WTC11 (cell line): Measurements from ENCODE around the gene LRRN4. TPM values are rescaled to one million over a fixed set of nuclear protein-coding genes. Genes with fewer than 3 reads are reported as not detected.

Source experiments
- ATAC-seq: fragments of 200-7000 bp; cut with Tn5 transposase; 2 replicates; pipeline ENCODE4 v1.10.0; 2021; ENCODE audit warnings: mild to moderate bottlenecking, moderate library complexity
- CTCF ChIA-PET: fragments of 300-600 bp; sonication (Branson Sonifier 250); formaldehyde crosslinking; loops from one replicate; lab custom pipeline; 2021; ENCODE audit warnings: antibody characterized with exemption; lab: Charles Lee
- POLR2A ChIA-PET: fragments of 350-600 bp; sonication (Branson Sonifier 250); formaldehyde crosslinking; loops from one replicate; lab custom pipeline; 2021; ENCODE audit warnings: antibody characterized with exemption; lab: Charles Lee
- DNase-seq: peaks from one replicate; pipeline ENCODE4 v3.0.0; 2021; ENCODE audit warnings: low spot score
- H3K27ac Mint-ChIP-seq: 2 replicates; pipeline ENCODE4 v1.8.0; 2021; ENCODE audit warnings: mixed read lengths
- H3K27me3 Mint-ChIP-seq: 2 replicates; pipeline ENCODE4 v1.8.0; 2021; ENCODE audit warnings: low read depth, mild to moderate bottlenecking, moderate library complexity, mixed read lengths
- H3K36me3 Mint-ChIP-seq: 2 replicates; pipeline ENCODE4 v1.8.0; 2021; ENCODE audit warnings: mixed read lengths
- H3K4me1 Mint-ChIP-seq: 2 replicates; pipeline ENCODE4 v1.8.0; 2022; ENCODE audit warnings: mixed read lengths
- H3K4me3 Mint-ChIP-seq: 2 replicates; pipeline ENCODE4 v1.8.0; 2021; ENCODE audit warnings: mild to moderate bottlenecking, moderate library complexity, mixed read lengths
- H3K9me3 Mint-ChIP-seq: 2 replicates; pipeline ENCODE4 v1.8.0; 2021; ENCODE audit warnings: mixed read lengths
- AFF4 ChIP-seq: sonication (generic); formaldehyde crosslinking; IDR thresholded peaks from 2 replicates; pipeline ENCODE4 v1.8.1; 2023; ENCODE audit warnings: mild to moderate bottlenecking, missing genetic modification reagents, borderline replicate concordance
- CDX4 ChIP-seq: fragments of 250-450 bp; sonication (Bioruptor Pico); IDR thresholded peaks from 2 replicates; pipeline ENCODE4 v1.9.0; 2021; ENCODE audit warnings: moderate library complexity, mild to moderate bottlenecking, inconsistent platforms, borderline replicate concordance
- CREB1 ChIP-seq: sonication (generic); formaldehyde crosslinking; IDR thresholded peaks from 2 replicates; pipeline ENCODE4 v1.8.0; 2023; ENCODE audit warnings: mild to moderate bottlenecking, missing genetic modification reagents
- ERG ChIP-seq: fragments of 250-450 bp; sonication (Bioruptor Pico); IDR thresholded peaks from 2 replicates; pipeline ENCODE4 v1.8.0; 2021; ENCODE audit warnings: mild to moderate bottlenecking
- ESRRA ChIP-seq: sonication (generic); formaldehyde crosslinking; IDR thresholded peaks from 2 replicates; pipeline ENCODE4 v1.8.1; 2022; ENCODE audit warnings: mild to moderate bottlenecking, missing genetic modification reagents, borderline replicate concordance
- FOXP1 ChIP-seq: sonication (generic); formaldehyde crosslinking; IDR thresholded peaks from 2 replicates; pipeline ENCODE4 v1.8.0; 2022; ENCODE audit warnings: missing genetic modification reagents, mild to moderate bottlenecking, moderate library complexity, borderline replicate concordance
- IRF1 ChIP-seq: sonication (generic); formaldehyde crosslinking; IDR thresholded peaks from 2 replicates; pipeline ENCODE4 v1.8.0; 2023; ENCODE audit warnings: missing genetic modification reagents
- IRF2 ChIP-seq: sonication (generic); formaldehyde crosslinking; IDR thresholded peaks from 2 replicates; pipeline ENCODE4 v1.8.0; 2022; ENCODE audit warnings: low read depth, missing genetic modification reagents, borderline replicate concordance
- KAT7 ChIP-seq: sonication (generic); formaldehyde crosslinking; IDR thresholded peaks from 2 replicates; pipeline ENCODE4 v1.8.1; 2023; ENCODE audit warnings: missing genetic modification reagents, mild to moderate bottlenecking, borderline replicate concordance
- MXD4 ChIP-seq: fragments of 250-450 bp; sonication (Bioruptor Pico); IDR thresholded peaks from 2 replicates; pipeline ENCODE4 v1.8.0; 2021; ENCODE audit warnings: mild to moderate bottlenecking, moderate library complexity, borderline replicate concordance
- NR2C2 ChIP-seq: sonication (generic); formaldehyde crosslinking; IDR thresholded peaks from 2 replicates; pipeline ENCODE4 v1.8.0; 2022; ENCODE audit warnings: mild to moderate bottlenecking, missing genetic modification reagents
- PRRX2 ChIP-seq: fragments of 250-450 bp; sonication (Bioruptor Pico); IDR thresholded peaks from 2 replicates; pipeline ENCODE4 v1.8.0; 2021; ENCODE audit warnings: mild to moderate bottlenecking
- RELA ChIP-seq: sonication (generic); formaldehyde crosslinking; IDR thresholded peaks from 2 replicates; pipeline ENCODE4 v1.8.1; 2022; ENCODE audit warnings: missing genetic modification reagents, mild to moderate bottlenecking, borderline replicate concordance
- SMAD4 ChIP-seq: sonication (generic); formaldehyde crosslinking; IDR thresholded peaks from 2 replicates; pipeline ENCODE4 v1.8.0; 2022; ENCODE audit warnings: mild to moderate bottlenecking, missing genetic modification reagents
- TP53 ChIP-seq: sonication (generic); formaldehyde crosslinking; IDR thresholded peaks from 2 replicates; pipeline ENCODE4 v1.8.1; 2023; ENCODE audit warnings: mild to moderate bottlenecking, missing genetic modification reagents
- USF2 ChIP-seq: sonication (generic); formaldehyde crosslinking; IDR thresholded peaks from 2 replicates; pipeline ENCODE4 v1.8.1; 2023; ENCODE audit warnings: mild to moderate bottlenecking, missing genetic modification reagents, moderate library complexity
- ZNF219 ChIP-seq: sonication (generic); formaldehyde crosslinking; IDR thresholded peaks from 2 replicates; pipeline ENCODE4 v1.8.0; 2023; ENCODE audit warnings: missing genetic modification reagents, mild to moderate bottlenecking, borderline replicate concordance
- ZNF232 ChIP-seq: sonication (generic); formaldehyde crosslinking; IDR thresholded peaks from 2 replicates; pipeline ENCODE4 v1.8.0; 2022; ENCODE audit warnings: mild to moderate bottlenecking, missing genetic modification reagents
- ZNF263 ChIP-seq: sonication (generic); formaldehyde crosslinking; IDR thresholded peaks from 2 replicates; pipeline ENCODE4 v1.8.1; 2022; ENCODE audit warnings: low read depth, mild to moderate bottlenecking, moderate library complexity, missing genetic modification reagents
- ZNF317 ChIP-seq: sonication (generic); formaldehyde crosslinking; IDR thresholded peaks from 2 replicates; pipeline ENCODE4 v1.8.1; 2023; ENCODE audit warnings: low read depth, mild to moderate bottlenecking, moderate library complexity, missing genetic modification reagents, borderline replicate concordance
- ZNF425 ChIP-seq: fragments of 250-450 bp; sonication (Bioruptor Pico); conservative IDR thresholded peaks from 2 replicates; pipeline ENCODE4 v1.9.0; 2021; ENCODE audit warnings: mild to moderate bottlenecking
- total RNA-seq: library from RNA; stranded (reverse); gene quantifications from 3 replicates; pipeline ENCODE4 v1.2.3, GENCODE V29; 2021
- TF ChIP-seq, protein P1 (sequence below): sonication (generic); formaldehyde crosslinking; IDR thresholded peaks from 2 replicates; pipeline ENCODE4 v1.8.1; 2022; ENCODE audit warnings: low read depth, mild to moderate bottlenecking, moderate library complexity, missing genetic modification reagents, borderline replicate concordance
- TF ChIP-seq, protein P2 (sequence below): sonication (generic); formaldehyde crosslinking; conservative IDR thresholded peaks from 2 replicates; pipeline ENCODE4 v1.8.1; 2022; ENCODE audit warnings: mild to moderate bottlenecking, missing genetic modification reagents
- TF ChIP-seq, protein P3 (sequence below): sonication (generic); formaldehyde crosslinking; IDR thresholded peaks from 2 replicates; pipeline ENCODE4 v1.8.0; 2022; ENCODE audit warnings: mild to moderate bottlenecking, missing genetic modification reagents

The LRRN4 gene
- total RNA-seq, 1 experiment from 2014 or later = 0.48 TPM

DNA sequence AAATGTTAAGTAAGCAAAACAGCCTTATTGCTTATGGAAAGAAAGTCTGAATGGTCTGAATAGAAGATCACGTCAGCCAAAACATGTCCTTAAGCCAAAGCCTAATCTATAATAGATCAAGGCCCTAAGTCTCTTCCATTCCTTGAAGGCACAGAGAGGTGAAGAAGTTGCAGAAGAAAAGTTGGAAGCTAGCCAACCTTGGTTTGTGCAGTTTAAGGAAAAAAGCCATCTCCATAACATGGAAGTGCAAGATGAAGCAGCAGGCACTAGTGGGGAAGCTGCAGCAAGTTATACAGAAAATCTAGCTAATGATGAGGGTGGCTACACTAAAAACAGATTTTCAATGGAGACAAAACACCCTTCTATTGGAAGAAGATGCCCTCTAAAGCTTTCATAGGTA, 29.1 kb downstream of the LRRN4 start (continued):
- TF ChIP-seq AFF4 (CRISPR knock-in tag) (no peak), ZNF219 (no peak), PRRX2 (CRISPR knock-in tag) (no peak), FOXP1 (CRISPR knock-in tag) (no peak), ERG (CRISPR knock-in tag) (no peak), ZNF425 (CRISPR knock-in tag) (no peak), SMAD4 (no peak)
- TF ChIP-seq, protein P1, sequence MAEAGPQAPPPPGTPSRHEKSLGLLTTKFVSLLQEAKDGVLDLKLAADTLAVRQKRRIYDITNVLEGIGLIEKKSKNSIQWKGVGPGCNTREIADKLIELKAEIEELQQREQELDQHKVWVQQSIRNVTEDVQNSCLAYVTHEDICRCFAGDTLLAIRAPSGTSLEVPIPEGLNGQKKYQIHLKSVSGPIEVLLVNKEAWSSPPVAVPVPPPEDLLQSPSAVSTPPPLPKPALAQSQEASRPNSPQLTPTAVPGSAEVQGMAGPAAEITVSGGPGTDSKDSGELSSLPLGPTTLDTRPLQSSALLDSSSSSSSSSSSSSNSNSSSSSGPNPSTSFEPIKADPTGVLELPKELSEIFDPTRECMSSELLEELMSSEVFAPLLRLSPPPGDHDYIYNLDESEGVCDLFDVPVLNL (CRISPR knock-in tag) = no peak
- TF ChIP-seq, protein P2, sequence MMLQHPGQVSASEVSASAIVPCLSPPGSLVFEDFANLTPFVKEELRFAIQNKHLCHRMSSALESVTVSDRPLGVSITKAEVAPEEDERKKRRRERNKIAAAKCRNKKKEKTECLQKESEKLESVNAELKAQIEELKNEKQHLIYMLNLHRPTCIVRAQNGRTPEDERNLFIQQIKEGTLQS (CRISPR knock-in tag) = no peak

DNA sequence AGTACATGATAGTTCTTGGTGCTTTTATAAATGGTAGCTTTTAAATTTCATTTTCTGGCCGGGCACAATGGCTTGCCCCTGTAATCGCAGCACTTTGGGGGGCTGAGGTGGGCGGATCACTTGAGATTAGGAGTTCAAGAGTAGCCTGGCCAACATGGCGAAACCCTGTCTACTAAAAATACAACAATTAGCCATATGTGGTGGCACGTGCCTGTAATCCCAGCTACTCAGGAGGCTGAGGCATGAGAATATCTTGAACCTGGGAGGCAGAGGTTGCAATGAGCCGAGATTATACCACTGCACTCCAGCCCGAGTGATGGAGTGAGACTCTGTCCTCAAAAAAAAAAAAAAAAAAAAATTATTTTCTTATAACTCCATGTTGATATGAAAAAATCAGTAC, 36.0 kb downstream of the LRRN4 start:
- CTCF ChIA-PET = interaction anchor here (0.5 kb wide), 1 partner anchor 9 kb away, joined by 3 read pairs; no protein-coding TSS in a partner anchor
- no peak overlapping the region for H3K4me3 Mint-ChIP-seq
- POLR2A ChIA-PET = no interaction called here
- no peak for TF ChIP-seq ZNF317 (CRISPR knock-in tag)
- no peak for TF ChIP-seq ZNF263 (CRISPR knock-in tag)
- TF ChIP-seq MXD4 (CRISPR knock-in tag) = no peak
- TF ChIP-seq CDX4 = no peak
- TF ChIP-seq NR2C2 (CRISPR knock-in tag) = no peak
- TF ChIP-seq KAT7 (CRISPR knock-in tag) = no peak
- TF ChIP-seq, protein P3, sequence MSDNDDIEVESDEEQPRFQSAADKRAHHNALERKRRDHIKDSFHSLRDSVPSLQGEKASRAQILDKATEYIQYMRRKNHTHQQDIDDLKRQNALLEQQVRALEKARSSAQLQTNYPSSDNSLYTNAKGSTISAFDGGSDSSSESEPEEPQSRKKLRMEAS (CRISPR knock-in tag) = no peak
- no peak for TF ChIP-seq ESRRA (CRISPR knock-in tag)
- TF ChIP-seq, protein P2 (CRISPR knock-in tag) = no peak
- no peak for TF ChIP-seq RELA (CRISPR knock-in tag)
- no peak for TF ChIP-seq TP53 (CRISPR knock-in tag)
- no peak for TF ChIP-seq CREB1
- no peak for TF ChIP-seq IRF1 (CRISPR knock-in tag)
- no peak for TF ChIP-seq SMAD4
- no peak for TF ChIP-seq IRF2 (CRISPR knock-in tag)
- TF ChIP-seq ZNF232 (CRISPR knock-in tag) = no peak
- TF ChIP-seq USF2 (CRISPR knock-in tag) = no peak

More for the DNA sequence above, 36.0 kb downstream of the LRRN4 start:
- H3K27ac Mint-ChIP-seq = no peak overlapping the region
- no peaks in the 10 kb centered on the region for H3K4me1 Mint-ChIP-seq
- H3K27me3 Mint-ChIP-seq = no peaks in the 10 kb centered on the region
- ATAC-seq (no peak), DNase-seq (no peak)
- H3K36me3 Mint-ChIP-seq = peaks cover 27% of the 10 kb centered on the region
- H3K9me3 Mint-ChIP-seq = no peaks in the 10 kb centered on the region
